T-helper 2 cell (primary cell): Measurements from ENCODE around the gene WDR62.
A peak's percentile ranks its signal among the peaks of the same experiment; 100 is the strongest.

Experiments used
- DNase-seq, 5 experiments: peaks; one replicate each; pipeline versions ENCODE4 v3.0.0 to v3.0.0-alpha.2; 2012 to 2022
- total RNA-seq, 2 donors: gene quantifications; one replicate each; lab custom pipeline; 2026; lab: John Stamatoyannopoulos, UW

The WDR62 gene
- total RNA-seq = 7.5 to 8.8 reads per million in 2 donors

GRCh38 chr19:36054733-36055686 lies at the start of gene WDR62:
TSS of gene WDR62 (plus strand) at chr19:36054897. CDS start at chr19:36054972, 75 bp downstream.
- peak in 4 of 5 experiments; percentile 91 to 94 (median 92) for DNase-seq

GRCh38 chr19:36006955-36007354 lies 47.7 kb upstream of the WDR62 start:
- DNase-seq = no peak

- DNase-seq = no peak
Observed at GRCh38 chr19:36008336-36008978, 46.2 kb upstream of the WDR62 start, which contains the start of gene SYNE4. TSS of gene SYNE4 (minus strand) at chr19:36008813. CDS start at chr19:36008681, 132 bp downstream.

GRCh38 chr19:36009220-36009619 lies 45.5 kb upstream of the WDR62 start:
- peak in 3 of 5 experiments; percentile 29 to 74 (median 34) for DNase-seq

GRCh38 chr19:36009633-36010379 lies 44.9 kb upstream of the WDR62 start:
- no peak for DNase-seq

- no peak for DNase-seq
Observed at GRCh38 chr19:36010402-36010801, 44.3 kb upstream of the WDR62 start.

- no peak for DNase-seq
Observed at GRCh38 chr19:36013280-36014011, 41.3 kb upstream of the WDR62 start.

GRCh38 chr19:36014012-36014924 lies 40.4 kb upstream of the WDR62 start, which contains the start of gene ALKBH6:
TSS of gene ALKBH6 (minus strand) at chr19:36014213. CDS start at chr19:36013397, 816 bp downstream.
- DNase-seq = peak; percentile 97 to 99 (median 99)

- no peak for DNase-seq
Observed at GRCh38 chr19:36019061-36019670, 35.5 kb upstream of the WDR62 start.

GRCh38 chr19:36023432-36023831 lies 31.3 kb upstream of the WDR62 start:
- no peak for DNase-seq

GRCh38 chr19:36025541-36025940 lies 29.2 kb upstream of the WDR62 start:
- no peak for DNase-seq

GRCh38 chr19:36026091-36026876 lies 28.4 kb upstream of the WDR62 start:
- no peak for DNase-seq

- DNase-seq = no peak
Observed at GRCh38 chr19:36027696-36028095, 27.0 kb upstream of the WDR62 start.

GRCh38 chr19:36028313-36029041 lies 26.2 kb upstream of the WDR62 start:
- DNase-seq = no peak

GRCh38 chr19:36030264-36031148 lies 24.2 kb upstream of the WDR62 start:
- no peak for DNase-seq

GRCh38 chr19:36031308-36031707 lies 23.4 kb upstream of the WDR62 start:
- DNase-seq = no peak

- peak in 2 of 5 experiments; percentile 47 to 53 for DNase-seq
Observed at GRCh38 chr19:36032251-36033104, 22.2 kb upstream of the WDR62 start, which contains the start of gene CLIP3. TSS of gene CLIP3 (minus strand) at chr19:36032873. CDS start at chr19:36032357, 516 bp downstream.
